Measurements from ENCODE around the gene MRC2. TPM values are rescaled to one million over a fixed set of nuclear protein-coding genes. Genes with fewer than 3 reads are reported as not detected.

MRC2 gene
- total and polyA plus RNA-seq, 9 of the 15 experiments (the other 6 are each of a cell fraction or from before 2014, with no cell fraction given) = 0.28 to 11.5 (median 6.6) TPM

- no peaks in the 10 kb centered on the region for H3K27me3 ChIP-seq (ENCODE audit: control insufficient read depth in 2 of 2, insufficient read depth in 2 of 2, low read length in 2 of 2)
- no peak overlapping the region for H2AFZ ChIP-seq (ENCODE audit: low read depth, low read length)
- peaks cover 3% of the 10 kb centered on the region for H3K9me1 ChIP-seq (ENCODE audit: control insufficient read depth, insufficient read depth, low read length)
- H3K36me3 ChIP-seq (ENCODE audit: control insufficient read depth, insufficient read depth, low read length) = no peaks in the 10 kb centered on the region; the same call in 2 of the 3 replicates
- ATAC-seq = no peak
- H3K27ac ChIP-seq (ENCODE audit: extremely low read depth, low read depth, low read length) = no peak overlapping the region
- H3K79me2 ChIP-seq (ENCODE audit: control insufficient read depth, insufficient read depth, low read length) = no peaks in the 10 kb centered on the region; the same call in 2 of the 3 replicates
- no peak for DNase-seq (ENCODE audit: extremely low read depth in 1 of 4, low spot score in 3 of 4)
- CTCF ChIA-PET (ENCODE audit: low intra/inter-chr PET ratio) = no interaction called here
- no peak for FAIRE-seq
- H4K20me1 ChIP-seq (replicated peaks; ENCODE audit: control insufficient read depth, insufficient read depth, low read length) = no peaks in the 10 kb centered on the region
- POLR2A ChIA-PET = no interaction called here
- intact Hi-C loops (cut with micrococcal nuclease) (no loop called here), in situ Hi-C loops (cut with MboI) (loop anchor here (25.0 kb wide), 1 partner anchor 724 kb away; no protein-coding TSS in a partner anchor)
- H3K4me3 ChIP-seq = no peak overlapping the region
- BruUV-seq (replicated peaks) = no TSS peak
- peaks cover 9 to 34% of the 10 kb centered on the region in 2 experiments; a peak in 4 of 5 replicates for H3K4me1 ChIP-seq (replicated peaks in 1 of 2; ENCODE audit: control insufficient read depth in 2 of 2, insufficient read depth in 2 of 2, low read length in 2 of 2)
- no peak overlapping the region for H3K4me2 ChIP-seq (ENCODE audit: insufficient read depth, low read length)
- WGBS (ENCODE audit: insufficient coverage, low coverage, missing lambda C conversion rate) = 76% methylated on average over 4 of the region's 4 CpGs
- H3K9ac ChIP-seq (ENCODE audit: insufficient read depth in 1 of 2, low read depth in 2 of 2, low read length in 2 of 2) = no peak overlapping the region
- no peaks in the 10 kb centered on the region for H3K9me3 ChIP-seq (replicated peaks; ENCODE audit: control insufficient read depth, insufficient read depth, low read depth, low read length)
- no peak for TF ChIP-seq ZNF274 (IDR thresholded peaks at IDR 0.05; ENCODE audit: borderline replicate concordance, low read depth, low read length)
- TF ChIP-seq, protein P1, sequence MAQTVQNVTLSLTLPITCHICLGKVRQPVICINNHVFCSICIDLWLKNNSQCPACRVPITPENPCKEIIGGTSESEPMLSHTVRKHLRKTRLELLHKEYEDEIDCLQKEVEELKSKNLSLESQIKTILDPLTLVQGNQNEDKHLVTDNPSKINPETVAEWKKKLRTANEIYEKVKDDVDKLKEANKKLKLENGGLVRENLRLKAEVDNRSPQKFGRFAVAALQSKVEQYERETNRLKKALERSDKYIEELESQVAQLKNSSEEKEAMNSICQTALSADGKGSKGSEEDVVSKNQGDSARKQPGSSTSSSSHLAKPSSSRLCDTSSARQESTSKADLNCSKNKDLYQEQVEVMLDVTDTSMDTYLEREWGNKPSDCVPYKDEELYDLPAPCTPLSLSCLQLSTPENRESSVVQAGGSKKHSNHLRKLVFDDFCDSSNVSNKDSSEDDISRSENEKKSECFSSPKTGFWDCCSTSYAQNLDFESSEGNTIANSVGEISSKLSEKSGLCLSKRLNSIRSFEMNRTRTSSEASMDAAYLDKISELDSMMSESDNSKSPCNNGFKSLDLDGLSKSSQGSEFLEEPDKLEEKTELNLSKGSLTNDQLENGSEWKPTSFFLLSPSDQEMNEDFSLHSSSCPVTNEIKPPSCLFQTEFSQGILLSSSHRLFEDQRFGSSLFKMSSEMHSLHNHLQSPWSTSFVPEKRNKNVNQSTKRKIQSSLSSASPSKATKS (CRISPR knock-in tag; IDR thresholded peaks at IDR 0.05) = no peak
- no peak for TF ChIP-seq NCOA1 (IDR thresholded peaks at IDR 0.05; ENCODE audit: low read depth)
- no peak for TF ChIP-seq ARNT (IDR thresholded peaks at IDR 0.05)
Observed at GRCh38 chr17:62687997-62688396, 60.5 kb downstream of the MRC2 start.

Data from K562 (cell line).